HEK293 (cell line): ENCODE results near the gene GNAS-AS1.

Source experiments
- CTCF ChIP-seq: fragments of 450-650 bp; formaldehyde crosslinking; IDR thresholded peaks from 2 replicates; pipeline ENCODE4 v1.5.1; 2016; ENCODE audit warnings: missing biosample characterization, missing genetic modification characterization
- FEZF1 ChIP-seq: fragments of 450-650 bp; formaldehyde crosslinking; IDR thresholded peaks from 2 replicates; pipeline ENCODE4 v1.5.1; 2016; ENCODE audit warnings: missing biosample characterization, missing genetic modification characterization
- MYNN ChIP-seq: fragments of 450-650 bp; formaldehyde crosslinking; IDR thresholded peaks from 2 replicates; pipeline ENCODE4 v1.5.1; 2016; ENCODE audit warnings: missing biosample characterization, missing genetic modification characterization, borderline replicate concordance
- ZNF19 ChIP-seq: fragments of 450-650 bp; formaldehyde crosslinking; IDR thresholded peaks from 2 replicates; pipeline ENCODE4; 2016; ENCODE audit warnings: missing biosample characterization, missing genetic modification characterization, low read depth
- ZNF2 ChIP-seq: fragments of 450-650 bp; formaldehyde crosslinking; IDR thresholded peaks from 2 replicates; pipeline ENCODE4 v1.5.1; 2016; ENCODE audit warnings: missing biosample characterization, missing genetic modification characterization
- ZNF449 ChIP-seq: fragments of 450-650 bp; formaldehyde crosslinking; IDR thresholded peaks from 2 replicates; pipeline ENCODE4 v1.5.1; 2017; ENCODE audit warnings: missing biosample characterization, mild to moderate bottlenecking, missing genetic modification characterization, moderate library complexity

- TF ChIP-seq ZNF449 (tag by site-specific recombination) (no peak), ZNF19 (no peak), CTCF (no peak), MYNN (tag by site-specific recombination) (no peak), FEZF1 (no peak), ZNF2 (tag by site-specific recombination) (no peak)
Observed at GRCh38 chr20:58778760-58779159, 71.9 kb downstream of the GNAS-AS1 start.
